Fibroblast of mammary gland (primary cell): ENCODE data around the gene TTLL9.

ENCODE experiments used
- DNase-seq: peaks from one replicate; pipeline ENCODE4 v3.0.0-alpha.2; 2010; ENCODE audit warnings: low read depth
- H3K4me3 ChIP-seq: 2 replicates; pipeline ENCODE4 v1.5.1; 2011; ENCODE audit warnings: low read depth, mild to moderate bottlenecking, low read length, moderate library complexity; ENCODE audit not compliant: control insufficient read depth
- TF ChIP-seq, protein P1 (sequence below): conservative IDR thresholded peaks from 2 replicates; pipeline ENCODE4 v1.5.1; 2011; ENCODE audit warnings: low read depth, low read length, inconsistent platforms; ENCODE audit not compliant: control insufficient read depth, insufficient read depth

The TTLL9 gene

GRCh38 chr20:31843881-31844280 lies 26.6 kb upstream of the TTLL9 start:
- TF ChIP-seq, protein P1, sequence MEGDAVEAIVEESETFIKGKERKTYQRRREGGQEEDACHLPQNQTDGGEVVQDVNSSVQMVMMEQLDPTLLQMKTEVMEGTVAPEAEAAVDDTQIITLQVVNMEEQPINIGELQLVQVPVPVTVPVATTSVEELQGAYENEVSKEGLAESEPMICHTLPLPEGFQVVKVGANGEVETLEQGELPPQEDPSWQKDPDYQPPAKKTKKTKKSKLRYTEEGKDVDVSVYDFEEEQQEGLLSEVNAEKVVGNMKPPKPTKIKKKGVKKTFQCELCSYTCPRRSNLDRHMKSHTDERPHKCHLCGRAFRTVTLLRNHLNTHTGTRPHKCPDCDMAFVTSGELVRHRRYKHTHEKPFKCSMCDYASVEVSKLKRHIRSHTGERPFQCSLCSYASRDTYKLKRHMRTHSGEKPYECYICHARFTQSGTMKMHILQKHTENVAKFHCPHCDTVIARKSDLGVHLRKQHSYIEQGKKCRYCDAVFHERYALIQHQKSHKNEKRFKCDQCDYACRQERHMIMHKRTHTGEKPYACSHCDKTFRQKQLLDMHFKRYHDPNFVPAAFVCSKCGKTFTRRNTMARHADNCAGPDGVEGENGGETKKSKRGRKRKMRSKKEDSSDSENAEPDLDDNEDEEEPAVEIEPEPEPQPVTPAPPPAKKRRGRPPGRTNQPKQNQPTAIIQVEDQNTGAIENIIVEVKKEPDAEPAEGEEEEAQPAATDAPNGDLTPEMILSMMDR: no peak
- DNase-seq: no peak
- no peak overlapping the region for H3K4me3 ChIP-seq

GRCh38 chr20:31844737-31845299 lies 25.6 kb upstream of the TTLL9 start:
- TF ChIP-seq, protein P1: no peak
- no peak overlapping the region for H3K4me3 ChIP-seq
- DNase-seq: no peak

GRCh38 chr20:31845300-31845863 lies 25.1 kb upstream of the TTLL9 start, which contains the start of gene FOXS1:
FOXS1 (minus strand) TSS chr20:31845604; CDS start chr20:31845542, 62 bp downstream.
- no peak within 1 kb of the TSS for H3K4me3 ChIP-seq
- TF ChIP-seq, protein P1: no peak
- DNase-seq: no peak

DNA sequence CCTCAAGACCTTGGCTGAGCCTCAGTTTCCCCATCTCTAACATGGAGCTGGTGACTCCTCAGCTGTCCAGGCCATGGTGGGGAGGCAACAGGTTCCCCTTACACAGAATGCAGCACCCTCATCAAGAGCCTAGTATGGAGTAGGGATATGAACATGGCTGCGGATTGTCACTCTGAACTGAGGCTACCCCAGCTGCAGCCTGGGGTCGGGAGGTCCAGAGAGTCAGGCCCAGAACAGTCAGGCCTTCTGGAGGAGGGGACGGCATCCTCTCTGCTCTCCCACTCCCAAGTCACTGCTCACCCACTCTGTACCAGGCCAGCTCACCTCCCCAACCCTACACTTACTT lies 23.7 kb upstream of the TTLL9 start:
- TF ChIP-seq, protein P1: no peak
- H3K4me3 ChIP-seq: no peak overlapping the region
- DNase-seq: no peak

GRCh38 chr20:31848088-31848999 lies 22.1 kb upstream of the TTLL9 start:
- TF ChIP-seq, protein P1: no peak
- no peak for DNase-seq
- H3K4me3 ChIP-seq: no peak overlapping the region

GRCh38 chr20:31849306-31849930 lies 21.0 kb upstream of the TTLL9 start:
- no peak overlapping the region for H3K4me3 ChIP-seq
- DNase-seq: no peak
- TF ChIP-seq, protein P1: no peak
